Neuron (in vitro differentiated cells): Measurements from ENCODE around the gene STX18.

Source experiments
- H2AFZ ChIP-seq: one replicate; pipeline ENCODE4 v1.6.1; 2013; ENCODE audit warnings: low read depth, mild to moderate bottlenecking, inconsistent platforms, low read length, moderate library complexity
- H3K27me3 ChIP-seq: one replicate; pipeline ENCODE4 v1.6.1; 2013; ENCODE audit warnings: low read length; ENCODE audit not compliant: insufficient read depth
- H3K36me3 ChIP-seq: one replicate; pipeline ENCODE4 v1.6.1; 2013; ENCODE audit warnings: low read length; ENCODE audit not compliant: insufficient read depth
- H3K4me1 ChIP-seq: one replicate; pipeline ENCODE4 v1.6.1; 2013; ENCODE audit warnings: low read length; ENCODE audit not compliant: insufficient read depth
- H3K4me3 ChIP-seq: 2 replicates; pipeline ENCODE4 v1.5.1; 2013; ENCODE audit warnings: mild to moderate bottlenecking, low read length, moderate library complexity
- H3K9me3 ChIP-seq: one replicate; pipeline ENCODE4 v1.6.1; 2013; ENCODE audit warnings: low read length

STX18 gene

GRCh38 chr4:4413373-4413725 is 128.5 kb downstream of the STX18 start:
- H3K27me3 ChIP-seq, result no peaks in the 10 kb centered on the region
- H3K36me3 ChIP-seq, result peaks cover 26% of the 10 kb centered on the region
- H2AFZ ChIP-seq, result no peak overlapping the region
- no peak overlapping the region for H3K4me3 ChIP-seq
- H3K4me1 ChIP-seq, result no peaks in the 10 kb centered on the region
- H3K9me3 ChIP-seq, result peaks cover 2% of the 10 kb centered on the region

DNA sequence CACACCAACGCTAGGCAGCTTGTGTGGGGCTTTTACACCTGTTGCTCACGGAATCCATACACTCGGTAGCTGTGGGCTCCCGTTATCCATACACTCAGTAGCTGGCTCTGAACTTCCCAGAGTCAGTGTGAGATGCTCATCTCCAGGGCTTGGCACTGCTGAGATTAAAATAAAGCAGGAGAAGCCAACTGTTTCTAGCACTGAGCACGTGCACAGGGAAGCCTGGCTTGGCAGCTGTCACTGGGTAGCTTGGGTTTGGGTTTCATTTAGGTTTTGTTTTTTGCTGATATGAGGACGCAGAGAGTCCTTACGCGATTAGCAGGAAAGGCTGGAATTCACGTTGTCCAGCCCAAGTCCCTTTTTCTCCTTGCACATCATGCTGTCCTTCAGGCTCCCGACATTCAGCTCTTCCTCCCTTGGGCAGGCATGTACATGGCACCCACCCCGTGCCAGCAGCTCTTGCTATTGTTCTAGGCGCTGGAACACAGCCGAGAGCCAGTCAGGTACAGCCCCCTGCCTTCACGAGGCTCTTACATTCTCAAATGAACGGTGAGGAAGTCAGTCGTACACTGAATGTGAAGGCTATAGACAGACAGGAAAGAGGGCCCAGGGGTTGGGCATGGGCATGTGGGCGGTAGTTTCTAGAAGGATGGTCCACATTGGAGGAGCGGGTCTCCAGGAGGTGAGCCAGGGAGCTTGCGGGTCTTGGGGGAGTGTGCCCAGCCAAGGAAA is 129.0 kb downstream of the STX18 start:
- Histone ChIP-seq H3K4me1 (peaks cover under 1% of the 10 kb centered on the region), H3K27me3 (no peaks in the 10 kb centered on the region), H3K36me3 (peaks cover 21% of the 10 kb centered on the region), H3K4me3 (no peak overlapping the region), H3K9me3 (peaks cover 2% of the 10 kb centered on the region), H2AFZ (no peak overlapping the region)

- Histone ChIP-seq H2AFZ (no peak overlapping the region), H3K9me3 (peaks cover 2% of the 10 kb centered on the region), H3K36me3 (peaks cover 13% of the 10 kb centered on the region), H3K4me1 (peaks cover 5% of the 10 kb centered on the region), H3K4me3 (no peak overlapping the region), H3K27me3 (no peaks in the 10 kb centered on the region)
These were observed 129.9 kb downstream of the STX18 start for GRCh38 chr4:4411906-4412305.

DNA sequence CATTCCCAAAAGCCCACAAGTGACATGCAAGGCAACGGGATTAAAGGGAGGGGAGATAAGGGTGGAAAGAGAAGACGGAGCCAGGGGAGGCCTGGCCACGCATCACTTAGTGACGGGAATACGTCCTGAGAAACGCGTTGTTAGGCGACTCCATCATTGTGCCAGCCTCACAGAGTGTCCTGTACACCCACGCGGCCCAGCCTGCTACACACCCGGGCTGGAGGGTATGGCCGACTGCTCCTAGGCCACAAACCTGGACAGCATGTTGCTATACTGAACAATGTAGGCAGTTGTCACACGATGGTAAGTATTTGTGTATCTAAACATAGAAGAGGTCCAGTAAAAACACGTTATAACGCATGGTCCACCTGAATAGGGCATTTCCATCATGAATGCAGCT is 131.6 kb downstream of the STX18 start:
- H3K4me1 ChIP-seq, result peaks cover 5% of the 10 kb centered on the region
- H3K27me3 ChIP-seq, result no peaks in the 10 kb centered on the region
- no peaks in the 10 kb centered on the region for H3K9me3 ChIP-seq
- H3K4me3 ChIP-seq, result no peak overlapping the region
- peaks cover 8% of the 10 kb centered on the region for H3K36me3 ChIP-seq
- no peak overlapping the region for H2AFZ ChIP-seq

GRCh38 chr4:4409416-4410115 is 132.3 kb downstream of the STX18 start:
- Histone ChIP-seq H3K9me3 (no peaks in the 10 kb centered on the region), H3K4me3 (no peak overlapping the region), H3K27me3 (no peaks in the 10 kb centered on the region), H3K4me1 (peaks cover 5% of the 10 kb centered on the region), H3K36me3 (peaks cover 8% of the 10 kb centered on the region), H2AFZ (no peak overlapping the region)

DNA sequence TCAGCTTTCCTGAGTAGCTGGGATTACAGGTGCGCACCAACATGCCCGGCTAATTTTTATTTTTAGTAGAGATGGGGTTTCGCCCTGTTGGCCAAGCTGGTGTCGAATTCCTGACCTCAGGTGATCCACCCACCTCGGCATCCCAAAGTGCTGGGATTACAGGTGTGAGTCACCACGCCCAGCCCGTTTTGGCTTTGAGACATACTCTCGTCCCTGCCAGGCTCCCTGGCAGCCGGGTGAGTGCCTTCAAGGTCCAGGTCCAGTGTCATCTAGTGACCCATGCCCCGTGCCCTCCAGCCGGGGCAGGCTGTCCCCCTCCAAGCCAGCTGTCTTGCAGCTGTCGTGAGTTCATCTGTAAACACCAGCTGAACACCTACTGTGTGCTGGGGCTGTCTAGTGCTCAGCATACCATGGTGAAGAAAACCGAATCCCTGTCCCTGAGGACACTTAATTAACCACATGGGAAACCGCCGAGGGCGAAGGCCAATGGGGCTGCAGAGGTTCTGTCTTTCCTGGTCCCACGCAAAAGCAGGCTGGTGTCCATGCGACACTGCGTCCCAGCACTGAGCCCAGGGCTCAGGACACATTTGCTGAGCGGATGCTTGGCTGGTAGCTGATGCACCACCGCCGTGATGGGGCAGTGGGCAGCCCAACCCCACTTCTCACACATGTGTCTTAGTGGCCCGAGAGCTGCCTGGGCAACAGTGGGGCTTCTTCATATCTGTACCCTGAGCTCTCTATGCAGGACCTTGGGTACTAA is 133.1 kb downstream of the STX18 start:
- no peaks in the 10 kb centered on the region for H3K27me3 ChIP-seq
- no peak overlapping the region for H3K4me3 ChIP-seq
- H2AFZ ChIP-seq, result no peak overlapping the region
- no peaks in the 10 kb centered on the region for H3K9me3 ChIP-seq
- peaks cover 5% of the 10 kb centered on the region for H3K4me1 ChIP-seq
- H3K36me3 ChIP-seq, result peaks cover 8% of the 10 kb centered on the region

DNA sequence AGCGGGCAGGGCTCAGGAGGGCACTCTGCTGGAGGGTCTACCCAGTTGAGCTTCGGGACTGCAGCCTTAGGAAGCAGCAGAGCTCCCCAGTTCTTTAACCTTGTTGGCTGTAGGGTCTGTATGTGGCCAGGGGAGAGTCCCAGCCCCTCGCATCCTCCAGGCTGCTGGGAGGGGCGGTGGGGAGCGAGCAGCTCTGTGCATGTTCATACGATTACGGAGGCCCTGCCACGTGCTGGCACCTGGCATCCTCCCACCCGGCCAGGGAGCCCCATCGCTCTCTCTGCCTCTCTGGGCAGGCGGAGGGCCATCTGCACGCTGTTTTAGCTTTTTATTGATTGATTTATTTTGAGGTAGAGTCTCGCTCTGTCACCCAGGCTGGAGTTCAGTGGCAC is 133.7 kb downstream of the STX18 start:
- peaks cover 5% of the 10 kb centered on the region for H3K4me1 ChIP-seq
- no peaks in the 10 kb centered on the region for H3K27me3 ChIP-seq
- H3K9me3 ChIP-seq, result no peaks in the 10 kb centered on the region
- peaks cover 8% of the 10 kb centered on the region for H3K36me3 ChIP-seq
- no peak overlapping the region for H2AFZ ChIP-seq
- no peak overlapping the region for H3K4me3 ChIP-seq

- Histone ChIP-seq H3K36me3 (peaks cover 8% of the 10 kb centered on the region), H3K9me3 (no peaks in the 10 kb centered on the region), H3K27me3 (no peaks in the 10 kb centered on the region), H3K4me3 (no peak overlapping the region), H2AFZ (no peak overlapping the region), H3K4me1 (peaks cover 5% of the 10 kb centered on the region)
These were observed 134.3 kb downstream of the STX18 start for GRCh38 chr4:4407299-4408131.

GRCh38 chr4:4406455-4407298 is 135.2 kb downstream of the STX18 start:
- no peak overlapping the region for H2AFZ ChIP-seq
- peaks cover 5% of the 10 kb centered on the region for H3K4me1 ChIP-seq
- no peaks in the 10 kb centered on the region for H3K9me3 ChIP-seq
- no peaks in the 10 kb centered on the region for H3K27me3 ChIP-seq
- H3K36me3 ChIP-seq, result peaks cover 5% of the 10 kb centered on the region
- H3K4me3 ChIP-seq, result no peak overlapping the region

DNA sequence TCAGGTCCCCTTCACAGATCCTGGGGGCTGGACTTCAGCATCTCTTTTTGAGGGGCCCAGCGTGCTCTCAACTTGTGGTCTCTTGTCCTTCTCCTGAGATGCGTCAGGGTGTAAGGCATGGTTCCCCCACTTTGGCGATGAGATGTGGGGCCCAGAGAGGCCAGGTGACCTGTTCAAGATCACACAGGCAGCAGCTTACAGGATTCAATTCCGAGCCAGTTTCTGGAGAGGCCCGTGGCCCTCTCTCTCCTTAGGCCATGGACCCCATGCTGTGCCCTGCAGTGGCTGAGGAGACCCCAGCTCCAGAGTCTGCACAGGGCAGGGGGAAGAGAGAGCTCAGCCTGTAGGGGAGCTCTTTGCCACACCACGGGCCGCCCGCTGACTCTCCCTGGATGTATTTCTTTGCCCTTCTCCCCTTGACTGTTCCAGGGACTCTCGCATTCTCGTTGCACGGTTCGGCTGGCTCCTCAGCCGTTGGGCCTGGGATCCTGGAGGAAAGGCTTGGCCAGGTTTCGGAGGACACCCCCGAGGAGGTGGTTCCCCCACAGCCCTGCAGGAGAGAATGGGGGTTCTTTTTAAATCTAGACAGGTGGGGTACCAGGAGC is 136.4 kb downstream of the STX18 start:
- peaks cover 5% of the 10 kb centered on the region for H3K4me1 ChIP-seq

GRCh38 chr4:4402966-4403365 is 138.9 kb downstream of the STX18 start:
- H3K36me3 ChIP-seq, result no peaks in the 10 kb centered on the region
- H3K4me1 ChIP-seq, result peaks cover 5% of the 10 kb centered on the region
- no peak overlapping the region for H2AFZ ChIP-seq
- no peaks in the 10 kb centered on the region for H3K27me3 ChIP-seq
- H3K4me3 ChIP-seq, result no peak overlapping the region
- no peaks in the 10 kb centered on the region for H3K9me3 ChIP-seq

More for the DNA sequence above, 136.4 kb downstream of the STX18 start:
- Histone ChIP-seq H2AFZ (no peak overlapping the region), H3K9me3 (no peaks in the 10 kb centered on the region), H3K27me3 (no peaks in the 10 kb centered on the region), H3K4me3 (no peak overlapping the region), H3K36me3 (peaks cover 4% of the 10 kb centered on the region)

DNA sequence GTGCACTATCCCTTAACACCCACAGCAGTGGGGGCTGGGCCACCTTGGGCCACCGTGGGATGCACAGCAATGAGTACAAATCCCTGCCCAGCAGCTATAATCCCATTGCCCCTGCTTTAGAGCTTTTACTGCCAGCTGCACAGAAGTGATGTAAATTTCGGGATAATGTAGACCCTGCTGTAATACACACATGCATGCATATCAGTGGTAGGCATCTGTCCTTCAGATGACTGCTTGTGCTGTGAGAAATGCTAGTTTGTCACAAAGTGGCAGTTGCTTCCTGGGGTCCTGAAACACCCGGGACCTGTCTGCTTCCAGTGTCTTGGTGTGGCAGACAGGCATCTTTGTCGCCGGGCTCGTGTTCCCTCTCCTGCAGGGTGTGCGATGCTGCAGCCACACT is 140.8 kb downstream of the STX18 start:
- peaks cover 7% of the 10 kb centered on the region for H3K4me1 ChIP-seq

More for the DNA sequence above, 140.8 kb downstream of the STX18 start:
- Histone ChIP-seq H3K36me3 (no peaks in the 10 kb centered on the region), H2AFZ (no peak overlapping the region), H3K27me3 (no peaks in the 10 kb centered on the region), H3K4me3 (no peak overlapping the region), H3K9me3 (no peaks in the 10 kb centered on the region)
